Suprapubic skin (tissue), 4 donors: Measurements from ENCODE around the gene ZNF791. TPM values are rescaled to one million over a fixed set of nuclear protein-coding genes. Genes with fewer than 3 reads are reported as not detected.
A peak's percentile ranks its signal among the peaks of the same experiment; 100 is the strongest.
"Not testable (repeated sequence)": the region's sequence is repeated elsewhere in the genome, so short reads cannot be mapped to it uniquely, and the experiment has no call there.

Source experiments
- DNase-seq, 2 donors: peaks; one replicate each; pipeline ENCODE4 v3.0.0-alpha.2; 2019; ENCODE audit warnings: low spot score in 2 of 2
- H3K27ac ChIP-seq: fragments of 200-600 bp; sonication (generic); one replicate; pipeline ENCODE4 v1.5.1; 2019
- H3K27me3 ChIP-seq: fragments of 200-600 bp; sonication (generic); one replicate; pipeline ENCODE4 v1.5.1; 2019
- H3K36me3 ChIP-seq: fragments of 200-600 bp; sonication (generic); one replicate; pipeline ENCODE4 v1.5.1; 2019
- H3K4me1 ChIP-seq: fragments of 200-600 bp; sonication (generic); one replicate; pipeline ENCODE4 v1.5.1; 2019
- H3K4me3 ChIP-seq: fragments of 200-600 bp; sonication (generic); one replicate; pipeline ENCODE4 v1.5.1; 2019; ENCODE audit warnings: mild to moderate bottlenecking
- H3K9me3 ChIP-seq: fragments of 200-600 bp; sonication (generic); one replicate; pipeline ENCODE4 v1.5.1; 2019
- CTCF ChIP-seq, 2 donors: fragments of 200-600 bp in 1 of 2; fragments of 450-650 bp in 1 of 2; sonication (generic) in 1 of 2; IDR thresholded peaks; one replicate each; pipeline ENCODE4 v1.5.1; 2016 to 2019; ENCODE audit warnings: antibody characterized with exemption in 2 of 2, mild to moderate bottlenecking in 1 of 2, moderate library complexity in 1 of 2
- EP300 ChIP-seq: sonication (generic); formaldehyde crosslinking; IDR thresholded peaks from one replicate; pipeline ENCODE4 v1.6.1; 2017; ENCODE audit warnings: antibody characterized with exemption
- POLR2A ChIP-seq, 2 donors: fragments of 450-650 bp; IDR thresholded peaks; one replicate each; pipeline ENCODE4 v1.6.1; 2017; ENCODE audit warnings: antibody characterized with exemption in 2 of 2, mild to moderate bottlenecking in 2 of 2, moderate library complexity in 2 of 2
- POLR2AphosphoS5 ChIP-seq, 3 donors: sonication (generic); formaldehyde crosslinking; IDR thresholded peaks; one replicate each; pipeline ENCODE4 v1.6.1; 2017; ENCODE audit warnings: antibody characterized with exemption in 3 of 3
- WGBS: methylation state at CpG from one replicate; pipeline ENCODE4 v1.1.5; 2018; 5-methylcytosine and 5-hydroxymethylcytosine counted together
- total RNA-seq, 4 donors: library from RNA; depleted of rRNA; stranded (reverse); fragments of >200 nt; gene quantifications; one replicate each; pipeline ENCODE4 v1.1.0, GENCODE V29; 2016

The ZNF791 gene
- total RNA-seq, 4 donors from 2014 or later, result 14.3 to 36.1 (median 17.3) TPM

GRCh38 chr19:12603714-12604113 lies 7.0 kb upstream of the ZNF791 start:
- 97% methylated on average over 1 of the region's 1 CpG for WGBS
- no peaks in the 10 kb centered on the region for H3K4me1 ChIP-seq
- TF ChIP-seq CTCF (IDR thresholded peaks at IDR 0.05) (no peak), POLR2A (IDR thresholded peaks at IDR 0.05) (no peak), POLR2AphosphoS5 (IDR thresholded peaks at IDR 0.05) (no peak), EP300 (no peak)
- H3K27ac ChIP-seq, result no peak overlapping the region
- H3K4me3 ChIP-seq, result no peak overlapping the region
- H3K36me3 ChIP-seq, result peaks cover 22% of the 10 kb centered on the region
- H3K27me3 ChIP-seq, result no peaks in the 10 kb centered on the region
- no peak for DNase-seq
- no peaks in the 10 kb centered on the region for H3K9me3 ChIP-seq

- no peak for DNase-seq
These were observed 3.9 kb upstream of the ZNF791 start for GRCh38 chr19:12606796-12607195.

GRCh38 chr19:12607631-12608030 lies 3.1 kb upstream of the ZNF791 start:
- Histone ChIP-seq H3K36me3 (peaks cover 8% of the 10 kb centered on the region), H3K27ac (no peak overlapping the region), H3K27me3 (no peaks in the 10 kb centered on the region), H3K9me3 (no peaks in the 10 kb centered on the region), H3K4me3 (no peak overlapping the region), H3K4me1 (peaks cover 23% of the 10 kb centered on the region)
- WGBS, result 89% methylated on average over 3 of the region's 3 CpGs
- no peak for DNase-seq
- TF ChIP-seq CTCF (IDR thresholded peaks at IDR 0.05) (no peak), EP300 (no peak), POLR2AphosphoS5 (IDR thresholded peaks at IDR 0.05) (no peak), POLR2A (IDR thresholded peaks at IDR 0.05) (no peak)

More at GRCh38 chr19:12606796-12607195, 3.9 kb upstream of the ZNF791 start:
- no peak overlapping the region for H3K27ac ChIP-seq
- H3K36me3 ChIP-seq, result peaks cover 14% of the 10 kb centered on the region
- 88% methylated on average over 1 of the region's 1 CpG for WGBS
- H3K4me3 ChIP-seq, result no peak overlapping the region
- peaks cover 16% of the 10 kb centered on the region for H3K4me1 ChIP-seq
- no peak for TF ChIP-seq EP300
- TF ChIP-seq CTCF (IDR thresholded peaks at IDR 0.05), result no peak
- TF ChIP-seq POLR2A (IDR thresholded peaks at IDR 0.05), result no peak
- TF ChIP-seq POLR2AphosphoS5 (IDR thresholded peaks at IDR 0.05), result no peak
- no peaks in the 10 kb centered on the region for H3K27me3 ChIP-seq
- no peaks in the 10 kb centered on the region for H3K9me3 ChIP-seq

GRCh38 chr19:12611361-12611699 lies 610 bp downstream of the ZNF791 start:
- H3K9me3 ChIP-seq, result no peaks in the 10 kb centered on the region
- peaks cover 38% of the 10 kb centered on the region for H3K4me1 ChIP-seq
- peak overlapping the region; percentile 99 for H3K27ac ChIP-seq
- H3K27me3 ChIP-seq, result no peaks in the 10 kb centered on the region
- DNase-seq, result peak; percentile 90
- TF ChIP-seq EP300, result no peak
- peak in 1 of 2 donors; percentile 17 for TF ChIP-seq POLR2A (IDR thresholded peaks at IDR 0.05)
- TF ChIP-seq CTCF (IDR thresholded peaks at IDR 0.05), result no peak
- peak overlapping the region; percentile 99 for H3K4me3 ChIP-seq
- H3K36me3 ChIP-seq, result peaks cover 7% of the 10 kb centered on the region
- 0% methylated on average over 10 of the region's 10 CpGs for WGBS

- H3K4me3 ChIP-seq, result no peak overlapping the region
- WGBS, result 98% methylated on average over 4 of the region's 4 CpGs
- peaks cover 12% of the 10 kb centered on the region for H3K36me3 ChIP-seq
These were observed 6.9 kb downstream of the ZNF791 start for GRCh38 chr19:12617646-12618045.

GRCh38 chr19:12621253-12622024 lies 10.7 kb downstream of the ZNF791 start:
- not testable (repeated sequence) for DNase-seq, H3K9me3 ChIP-seq, H3K4me3 ChIP-seq, H3K27ac ChIP-seq, H3K4me1 ChIP-seq, H3K27me3 ChIP-seq
- WGBS, result 65% methylated on average over 26 of the region's 26 CpGs
- peaks cover 33% of the 10 kb centered on the region for H3K36me3 ChIP-seq

More at GRCh38 chr19:12617646-12618045, 6.9 kb downstream of the ZNF791 start:
- TF ChIP-seq POLR2AphosphoS5 (IDR thresholded peaks at IDR 0.05) (no peak), POLR2A (IDR thresholded peaks at IDR 0.05) (no peak), EP300 (no peak)
- Histone ChIP-seq H3K4me1 (peaks cover 15% of the 10 kb centered on the region), H3K9me3 (no peaks in the 10 kb centered on the region), H3K27ac (no peak overlapping the region), H3K27me3 (no peaks in the 10 kb centered on the region)
- no peak for DNase-seq
